GM08714 (cell line): Measurements from ENCODE around the gene FGF19.
"Not testable (repeated sequence)": the region's sequence is repeated elsewhere in the genome, so short reads cannot be mapped to it uniquely, and the experiment has no call there.

ENCODE experiments used
- H3K4me3 ChIP-seq: fragments of 200-500 bp; sonication (Bioruptor generic); 2 replicates; pipeline ENCODE4 v1.5.1; 2014; ENCODE audit warnings: mild to moderate bottlenecking, low read length, inconsistent platforms
- ZNF274 ChIP-seq: IDR thresholded peaks from 2 replicates; pipeline ENCODE4 v1.6.1; 2012; ENCODE audit warnings: mild to moderate bottlenecking, low read depth, low read length

The FGF19 gene

GRCh38 chr11:69707176-69707575, 3.4 kb upstream of the FGF19 start:
- H3K4me3 ChIP-seq = no peak overlapping the region
- no peak for TF ChIP-seq ZNF274

- H3K4me3 ChIP-seq = no peak overlapping the region
Observed at GRCh38 chr11:69705901-69706787, 2.3 kb upstream of the FGF19 start.

GRCh38 chr11:69705351-69705811, 1.6 kb upstream of the FGF19 start:
- TF ChIP-seq ZNF274 = no peak
- H3K4me3 ChIP-seq = no peak overlapping the region

More at GRCh38 chr11:69705901-69706787, 2.3 kb upstream of the FGF19 start:
- TF ChIP-seq ZNF274 = no peak

DNA sequence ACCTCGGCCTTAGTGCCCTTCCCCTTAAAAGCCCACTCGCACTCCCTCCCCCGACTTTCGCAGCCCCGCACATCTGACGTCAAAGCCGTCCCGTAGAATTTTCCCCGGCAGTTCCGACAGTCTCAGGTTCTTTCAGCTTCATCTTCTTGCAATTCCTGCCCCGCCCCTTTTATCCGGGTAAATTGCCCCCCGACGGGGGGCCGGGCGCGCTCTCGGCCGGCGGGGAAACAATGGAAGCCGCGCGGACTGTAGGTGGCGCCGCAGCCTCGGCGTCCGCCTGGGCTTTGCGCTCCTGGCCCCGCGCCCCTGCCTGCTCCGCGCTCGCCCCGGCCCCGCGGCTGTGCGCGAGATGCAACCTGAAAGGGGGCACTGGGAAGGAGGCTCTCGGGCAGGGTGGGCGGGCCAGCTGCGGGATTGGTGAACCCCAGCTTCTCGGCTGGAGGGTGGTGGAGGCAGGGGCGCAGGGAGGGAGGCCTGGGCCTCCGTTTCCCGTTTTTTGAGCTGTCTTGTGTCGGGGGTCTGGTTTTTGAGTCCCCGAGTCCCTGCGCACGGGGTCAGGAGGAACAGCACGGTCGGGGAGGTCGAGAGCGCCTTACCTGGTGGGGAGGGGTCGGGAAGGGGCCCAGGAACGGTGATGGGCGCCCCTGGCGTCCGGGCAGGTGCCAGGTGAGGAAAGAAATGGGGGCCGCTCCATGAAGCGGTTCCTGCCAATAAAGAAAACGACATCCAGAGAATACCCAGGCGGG, 859 bp upstream of the FGF19 start:
- no peak overlapping the region for H3K4me3 ChIP-seq
- TF ChIP-seq ZNF274 = no peak

DNA sequence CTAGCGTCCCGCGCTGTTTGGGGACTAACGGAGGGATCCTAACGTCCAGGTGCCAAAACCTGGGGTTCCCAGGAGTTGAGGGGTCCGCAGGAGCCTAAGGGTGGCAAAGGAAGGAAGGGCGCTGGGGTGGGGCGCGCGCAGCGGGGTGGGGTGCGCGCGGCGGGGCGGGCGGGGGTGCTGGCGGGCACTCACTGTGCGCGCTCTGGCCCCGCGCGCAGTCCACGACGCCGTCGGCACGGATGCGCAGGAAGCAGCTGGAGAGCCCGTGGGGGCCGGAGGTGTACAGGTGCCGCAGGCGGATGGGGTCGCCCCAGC, 412 bp downstream of the FGF19 start:
- no peak for TF ChIP-seq ZNF274
- H3K4me3 ChIP-seq = no peak overlapping the region

- no peak overlapping the region for H3K4me3 ChIP-seq
- TF ChIP-seq ZNF274 = no peak
Observed at GRCh38 chr11:69702769-69703452, 911 bp downstream of the FGF19 start.

- no peak overlapping the region for H3K4me3 ChIP-seq
- TF ChIP-seq ZNF274 = no peak
Observed at GRCh38 chr11:69702239-69702691, 1.6 kb downstream of the FGF19 start.

DNA sequence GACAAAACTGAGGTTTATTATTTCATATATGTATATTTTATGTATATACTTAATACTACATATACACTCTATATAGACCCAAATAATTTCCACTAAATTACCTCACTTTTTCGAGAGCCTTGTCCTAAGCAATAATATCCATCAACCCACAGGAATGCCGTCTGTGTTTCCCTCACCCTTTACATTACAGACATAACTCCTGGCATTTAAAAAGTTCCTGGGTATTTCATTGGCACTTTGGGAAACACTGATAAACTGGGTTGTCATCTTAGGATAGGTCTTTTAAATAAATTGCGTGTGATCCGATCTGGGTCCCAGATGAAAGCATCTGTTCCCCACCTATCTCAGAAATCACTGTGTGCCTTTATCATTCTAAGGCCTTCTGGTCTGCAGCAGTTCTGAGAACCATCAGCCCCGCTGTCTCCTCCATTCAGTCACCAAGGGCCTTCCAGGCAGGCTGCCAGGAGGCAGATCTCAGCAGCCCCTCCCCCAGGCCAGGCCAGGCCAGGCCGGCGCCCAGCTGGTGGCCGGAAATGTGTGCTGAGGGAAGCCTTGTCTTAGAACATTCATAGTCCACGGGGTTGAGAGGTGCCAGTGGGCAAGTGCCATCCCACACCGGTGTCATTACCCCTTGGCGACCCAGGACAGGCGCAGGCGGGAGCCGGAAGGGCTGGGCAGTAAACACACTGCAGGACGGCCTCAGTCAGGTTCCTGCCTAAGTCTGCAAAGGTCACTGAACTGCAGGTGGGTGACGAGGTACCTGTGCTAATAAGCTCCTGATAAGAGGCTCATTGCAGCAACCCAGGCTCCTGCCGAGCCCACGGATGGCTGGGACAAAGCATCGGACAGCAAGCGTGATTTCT, 3.3 kb downstream of the FGF19 start:
- no peak for TF ChIP-seq ZNF274

GRCh38 chr11:69699213-69699612, 4.6 kb downstream of the FGF19 start:
- no peak for TF ChIP-seq ZNF274
- no peak overlapping the region for H3K4me3 ChIP-seq

More for the DNA sequence above, 3.3 kb downstream of the FGF19 start:
- no peak overlapping the region for H3K4me3 ChIP-seq

- no peak for TF ChIP-seq ZNF274
- H3K4me3 ChIP-seq = no peak overlapping the region
Observed at GRCh38 chr11:69698362-69698761, 5.5 kb downstream of the FGF19 start.

GRCh38 chr11:69697861-69698260, 6.0 kb downstream of the FGF19 start:
- no peak overlapping the region for H3K4me3 ChIP-seq
- TF ChIP-seq ZNF274 = no peak

- no peak overlapping the region for H3K4me3 ChIP-seq
- TF ChIP-seq ZNF274 = no peak
Observed at GRCh38 chr11:69697469-69697843, 6.4 kb downstream of the FGF19 start.

GRCh38 chr11:69696749-69697468, 6.9 kb downstream of the FGF19 start:
- TF ChIP-seq ZNF274 = no peak
- H3K4me3 ChIP-seq = no peak overlapping the region

GRCh38 chr11:69695995-69696394, 7.8 kb downstream of the FGF19 start:
- H3K4me3 ChIP-seq = not testable (repeated sequence)
